ENCODE data around the gene HES4. TPM values are rescaled to one million over a fixed set of nuclear protein-coding genes. Genes with fewer than 3 reads are reported as not detected.
"Not testable (repeated sequence)": the region's sequence is repeated elsewhere in the genome, so short reads cannot be mapped to it uniquely, and the experiment has no call there.

The HES4 gene
- total RNA-seq, 1 donor from 2014 or later = 21.4 TPM

DNA sequence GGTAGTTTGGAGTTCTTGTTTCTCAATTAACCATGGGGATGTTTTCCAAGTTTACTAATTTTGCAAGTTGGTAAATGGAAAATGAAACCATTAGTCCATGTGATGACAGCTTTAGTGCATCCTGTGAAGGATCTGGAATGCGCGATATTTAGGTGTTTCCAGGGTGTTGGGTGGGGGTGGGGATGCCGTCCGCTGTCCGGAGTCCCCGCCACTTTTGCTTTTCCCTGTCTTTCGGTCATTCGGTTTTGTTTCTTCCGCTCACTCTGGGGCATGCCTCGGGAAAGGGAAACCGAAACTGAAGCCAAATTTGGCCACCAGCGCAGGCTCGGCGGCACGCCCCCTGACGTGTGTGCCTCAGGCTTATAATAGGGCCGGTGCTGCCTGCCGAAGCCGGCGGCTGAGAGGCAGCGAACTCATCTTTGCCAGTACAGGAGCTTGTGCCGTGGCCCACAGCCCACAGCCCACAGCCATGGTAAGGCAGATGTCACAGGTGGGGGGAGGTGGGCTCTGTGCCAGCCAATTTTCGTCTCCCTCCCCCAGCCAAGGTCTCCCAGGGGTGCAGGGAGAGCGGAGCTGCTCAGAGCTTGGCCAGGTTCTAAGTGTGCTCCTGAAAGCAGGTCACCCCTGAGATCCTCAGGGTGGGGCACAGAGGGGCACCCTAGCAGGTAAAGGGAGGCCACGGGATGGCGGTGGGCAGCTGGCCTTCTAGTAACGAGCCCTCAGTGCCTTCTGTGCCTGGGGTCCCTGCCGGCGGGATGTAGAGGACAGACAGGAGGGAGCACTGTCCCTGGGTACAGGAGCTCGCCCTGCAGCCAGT lies 13.4 kb upstream of the HES4 start, which contains the start of gene ISG15:
Gene ISG15 (plus strand): TSS at position 393 of the 817 bp plus-strand sequence. CDS start 77 bp downstream, at position 470.
- H3K4me1 ChIP-seq = peaks cover 23% of the 10 kb centered on the region
- peak within 1 kb of the TSS; percentile 91 for H3K27ac ChIP-seq
- peak within 1 kb of the TSS; percentile 64 for H3K4me3 ChIP-seq
- ATAC-seq (peak; percentile 94 to 96), DNase-seq (peak; percentile 96)
- H3K27me3 ChIP-seq (ENCODE audit: low read depth) = no peaks in the 10 kb centered on the region
- no peaks in the 10 kb centered on the region for H3K36me3 ChIP-seq
- intact Hi-C loops (cut with DNase I) = no loop called here
- TF ChIP-seq, protein P1, sequence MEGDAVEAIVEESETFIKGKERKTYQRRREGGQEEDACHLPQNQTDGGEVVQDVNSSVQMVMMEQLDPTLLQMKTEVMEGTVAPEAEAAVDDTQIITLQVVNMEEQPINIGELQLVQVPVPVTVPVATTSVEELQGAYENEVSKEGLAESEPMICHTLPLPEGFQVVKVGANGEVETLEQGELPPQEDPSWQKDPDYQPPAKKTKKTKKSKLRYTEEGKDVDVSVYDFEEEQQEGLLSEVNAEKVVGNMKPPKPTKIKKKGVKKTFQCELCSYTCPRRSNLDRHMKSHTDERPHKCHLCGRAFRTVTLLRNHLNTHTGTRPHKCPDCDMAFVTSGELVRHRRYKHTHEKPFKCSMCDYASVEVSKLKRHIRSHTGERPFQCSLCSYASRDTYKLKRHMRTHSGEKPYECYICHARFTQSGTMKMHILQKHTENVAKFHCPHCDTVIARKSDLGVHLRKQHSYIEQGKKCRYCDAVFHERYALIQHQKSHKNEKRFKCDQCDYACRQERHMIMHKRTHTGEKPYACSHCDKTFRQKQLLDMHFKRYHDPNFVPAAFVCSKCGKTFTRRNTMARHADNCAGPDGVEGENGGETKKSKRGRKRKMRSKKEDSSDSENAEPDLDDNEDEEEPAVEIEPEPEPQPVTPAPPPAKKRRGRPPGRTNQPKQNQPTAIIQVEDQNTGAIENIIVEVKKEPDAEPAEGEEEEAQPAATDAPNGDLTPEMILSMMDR (IDR thresholded peaks at IDR 0.05) = peak; percentile 8
- no peaks in the 10 kb centered on the region for H3K9me3 ChIP-seq

DNA sequence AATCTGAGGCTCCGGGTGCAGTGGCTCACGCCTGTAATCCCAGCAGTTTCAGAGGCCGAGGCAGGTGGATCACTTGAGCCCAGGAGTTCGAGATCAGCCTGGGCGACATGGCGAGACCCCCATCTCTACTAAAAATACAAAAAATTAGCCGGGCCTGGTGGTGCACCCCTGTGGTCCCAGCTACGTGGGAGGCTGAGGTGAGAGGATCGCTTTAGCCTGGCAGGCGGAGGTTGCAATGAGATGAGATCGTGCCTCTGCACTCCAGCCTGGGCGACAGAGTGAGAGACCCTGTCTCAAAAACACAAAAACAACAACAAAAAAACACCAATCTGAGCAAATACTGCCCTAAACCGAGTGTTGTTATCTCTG lies 12.8 kb upstream of the HES4 start:
- H3K27me3 ChIP-seq (ENCODE audit: low read depth); DNase-seq; H3K36me3 ChIP-seq; H3K9me3 ChIP-seq; intact Hi-C loops (cut with DNase I): not testable (repeated sequence)
- peak overlapping the region; percentile 91 for H3K27ac ChIP-seq
- H3K4me1 ChIP-seq = peaks cover 23% of the 10 kb centered on the region
- H3K4me3 ChIP-seq = peak overlapping the region; percentile 64
- peak in 1 of 2 donors; percentile 4 for ATAC-seq

DNA sequence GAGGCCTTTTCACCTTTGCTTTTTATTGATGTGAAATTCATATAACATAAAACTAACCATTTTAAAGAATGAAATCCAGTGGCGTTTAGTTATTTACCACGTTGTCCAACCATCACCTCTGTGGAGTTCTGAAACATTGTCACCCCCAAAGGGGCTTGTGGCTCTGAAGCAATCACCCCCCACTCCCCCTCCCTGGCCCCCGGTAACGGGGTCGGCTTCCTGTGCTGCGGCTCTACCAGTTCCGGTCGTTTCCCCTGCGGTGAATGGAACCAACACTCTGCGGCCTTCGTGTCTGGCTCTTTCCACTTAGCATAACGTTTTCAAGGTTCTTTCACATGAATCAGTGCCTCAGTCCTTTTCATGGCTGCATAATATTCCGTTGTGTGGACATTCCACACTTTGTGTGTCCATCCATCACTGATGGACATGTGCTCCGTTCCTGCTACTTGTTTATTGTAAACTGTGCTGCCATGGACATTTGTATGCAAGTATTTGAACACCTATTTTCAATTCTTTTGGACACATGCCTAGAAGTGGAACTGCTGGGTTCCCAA lies 11.6 kb upstream of the HES4 start:
- Histone ChIP-seq H3K36me3 (no peaks in the 10 kb centered on the region), H3K9me3 (no peaks in the 10 kb centered on the region), H3K27ac (no peak overlapping the region), H3K4me1 (peaks cover 23% of the 10 kb centered on the region), H3K4me3 (no peak overlapping the region), H3K27me3 (ENCODE audit: low read depth) (no peaks in the 10 kb centered on the region)
- TF ChIP-seq, protein P1 (IDR thresholded peaks at IDR 0.05) = no peak
- no peak for ATAC-seq
- intact Hi-C loops (cut with DNase I) = no loop called here
- DNase-seq = no peak

DNA sequence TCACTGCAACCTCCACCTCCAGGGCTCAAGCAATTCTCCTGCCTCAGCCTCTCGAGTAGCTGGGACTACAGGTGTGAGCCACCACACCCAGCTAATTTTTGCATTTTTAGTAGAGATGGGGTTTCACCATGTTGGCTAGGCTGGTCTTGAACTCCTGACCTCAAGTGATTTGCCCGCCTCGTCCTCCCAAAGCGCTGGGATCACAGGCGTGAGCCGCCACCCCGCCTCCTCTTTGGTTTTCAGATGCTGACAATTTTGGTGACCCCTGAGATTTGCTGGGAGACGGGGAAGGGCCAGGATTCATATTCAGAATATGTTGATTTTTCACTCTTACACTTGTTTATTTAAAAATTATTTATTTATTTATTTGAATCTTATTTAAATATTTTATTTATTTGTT lies 10.2 kb upstream of the HES4 start:
- H3K9me3 ChIP-seq; ATAC-seq; DNase-seq; H3K4me3 ChIP-seq; H3K27ac ChIP-seq; H3K27me3 ChIP-seq (ENCODE audit: low read depth); H3K36me3 ChIP-seq; intact Hi-C loops (cut with DNase I): not testable (repeated sequence)
- peaks cover 30% of the 10 kb centered on the region for H3K4me1 ChIP-seq

DNA sequence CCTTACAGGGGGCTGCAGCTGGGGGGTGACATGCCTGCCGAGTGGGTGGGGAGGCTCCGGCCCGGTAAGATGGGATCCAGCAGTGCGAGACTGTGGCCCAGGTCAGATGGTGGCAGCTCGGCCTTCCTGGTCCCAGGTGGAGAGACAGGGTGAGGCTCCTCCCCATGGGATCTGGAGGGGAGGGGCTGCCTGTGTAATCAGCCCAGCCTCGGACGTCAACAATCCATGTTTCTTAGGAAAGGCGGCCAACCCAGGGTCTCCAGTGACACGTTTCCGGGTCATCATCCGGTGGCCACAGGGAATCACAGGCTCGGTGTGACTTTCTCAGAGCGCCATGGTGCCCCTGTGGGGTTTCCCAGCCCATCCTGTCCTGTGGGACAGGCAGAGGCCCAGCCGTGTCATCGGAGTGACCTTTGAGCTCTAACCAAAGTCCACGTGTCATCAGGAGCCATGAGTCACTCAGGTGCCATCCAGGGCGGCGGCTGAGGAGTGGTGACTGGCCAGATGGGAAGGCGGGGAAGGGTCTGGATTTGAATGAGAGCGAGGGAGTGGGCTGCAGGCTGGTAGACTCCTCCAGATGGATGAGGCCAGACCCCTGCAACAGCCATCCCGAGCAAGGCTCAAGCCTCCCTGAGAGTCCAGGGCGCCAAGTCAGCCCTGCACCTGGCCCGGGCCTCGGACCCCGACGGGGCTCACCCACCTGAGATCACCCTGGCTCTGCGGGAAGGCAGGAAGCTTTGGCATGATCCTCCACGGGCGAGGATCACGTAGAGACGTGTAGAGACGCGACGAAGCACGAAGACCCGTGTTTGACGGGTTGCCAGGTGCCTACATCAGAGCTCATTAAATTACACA lies 6.6 kb upstream of the HES4 start:
- TF ChIP-seq, protein P1 (IDR thresholded peaks at IDR 0.05) = no peak
- Histone ChIP-seq H3K27ac (no peak overlapping the region), H3K4me3 (no peak overlapping the region), H3K4me1 (peaks cover 24% of the 10 kb centered on the region), H3K36me3 (no peaks in the 10 kb centered on the region), H3K27me3 (ENCODE audit: low read depth) (peaks cover 10% of the 10 kb centered on the region), H3K9me3 (no peaks in the 10 kb centered on the region)
- intact Hi-C loops (cut with DNase I) = no loop called here
- DNase-seq (peak; percentile 44), ATAC-seq (no peak)

DNA sequence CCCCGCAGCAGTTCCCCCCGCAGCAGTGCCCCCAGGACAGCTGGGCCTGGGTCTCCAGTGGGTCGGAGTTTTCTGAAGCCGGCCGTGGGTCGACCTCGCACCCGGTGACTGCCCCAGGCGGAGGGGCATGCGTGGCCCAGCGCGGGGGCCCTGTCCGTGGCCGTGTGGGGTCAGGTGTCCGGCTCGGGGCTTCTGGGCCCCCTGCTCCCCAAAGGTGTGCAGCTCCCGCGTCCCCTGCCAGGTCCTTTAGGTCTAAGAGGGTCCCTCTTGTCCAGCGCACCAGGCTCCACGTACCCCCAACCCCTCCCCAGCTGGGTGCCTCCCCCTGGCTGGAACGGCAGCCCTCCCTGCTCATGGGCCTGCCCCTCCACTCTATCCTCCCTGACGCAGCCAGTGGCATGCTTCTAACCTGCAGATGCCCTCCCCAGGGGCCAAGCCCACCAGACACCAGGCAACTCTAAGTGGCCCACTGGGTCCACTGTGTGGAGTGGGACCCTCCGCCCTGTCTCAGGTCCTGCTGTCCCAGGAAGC lies 5.9 kb upstream of the HES4 start:
- peaks cover 31% of the 10 kb centered on the region for H3K4me1 ChIP-seq
- TF ChIP-seq, protein P1 (IDR thresholded peaks at IDR 0.05) = no peak
- H3K4me3 ChIP-seq = no peak overlapping the region
- no peak for DNase-seq
- intact Hi-C loops (cut with DNase I) = no loop called here
- peaks cover 16% of the 10 kb centered on the region for H3K27me3 ChIP-seq (ENCODE audit: low read depth)
- no peak overlapping the region for H3K27ac ChIP-seq
- no peaks in the 10 kb centered on the region for H3K9me3 ChIP-seq
- no peak for ATAC-seq
- no peaks in the 10 kb centered on the region for H3K36me3 ChIP-seq

Measured in lower lobe of right lung (tissue), 2 donors.